ENCODE data around the gene MYL9. TPM values are rescaled to one million over a fixed set of nuclear protein-coding genes. Genes with fewer than 3 reads are reported as not detected.

The MYL9 gene
- total RNA-seq, 4 donors from 2014 or later: 18.5 to 1,447 (median 245) TPM

DNA sequence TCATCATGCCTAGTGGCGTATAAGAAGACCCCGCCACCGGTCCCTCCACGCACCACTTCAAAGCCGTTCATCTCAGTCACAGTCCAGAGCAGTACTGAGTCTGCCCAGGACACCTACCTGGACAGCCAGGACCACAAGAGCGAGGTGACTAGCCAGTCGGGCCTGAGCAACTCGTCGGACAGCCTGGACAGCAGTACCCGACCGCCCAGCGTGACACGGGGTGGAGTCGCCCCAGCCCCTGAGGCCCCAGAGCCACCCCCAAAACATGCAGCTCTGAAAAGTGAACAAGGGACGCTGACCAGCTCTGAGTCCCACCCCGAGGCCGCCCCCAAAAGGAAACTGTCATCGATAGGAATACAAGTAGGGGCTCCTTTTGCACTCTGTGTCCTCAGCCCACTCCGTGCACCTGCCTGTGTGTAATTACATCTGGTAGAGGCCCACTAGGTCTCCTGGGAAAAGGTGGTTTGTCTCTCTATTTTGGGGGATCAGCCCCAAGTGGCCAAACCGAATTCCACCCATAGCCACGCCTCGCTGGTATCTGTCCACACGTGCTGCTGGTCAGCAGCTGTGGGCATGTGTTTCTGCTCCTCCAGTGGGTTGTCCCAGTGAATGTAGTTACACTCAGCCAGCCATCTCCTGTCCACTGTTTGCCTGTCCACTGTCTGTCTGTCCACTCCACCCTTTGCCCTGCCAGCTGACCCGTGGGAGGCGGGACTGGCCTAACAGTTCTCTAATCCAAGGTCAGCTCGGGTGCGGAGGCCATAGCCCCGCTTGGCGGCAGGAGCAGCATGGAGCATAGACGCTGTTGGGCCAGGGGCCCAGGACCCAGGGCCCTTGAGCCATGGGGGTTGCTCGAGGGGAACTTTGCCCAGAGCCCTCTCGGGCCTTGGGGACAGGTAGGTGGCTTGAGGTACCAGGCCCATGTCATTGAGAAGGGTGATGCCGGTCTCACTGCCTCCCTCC lies 44.3 kb upstream of the MYL9 start:
- Histone ChIP-seq H3K27ac (no peak overlapping the region), H3K4me3 (no peak overlapping the region), H3K27me3 (no peaks in the 10 kb centered on the region), H3K9me3 (no peaks in the 10 kb centered on the region), H3K36me3 (no peaks in the 10 kb centered on the region), H3K4me1 (no peaks in the 10 kb centered on the region)
- TF ChIP-seq POLR2A (IDR thresholded peaks at IDR 0.05): no peak
- TF ChIP-seq, protein P1, sequence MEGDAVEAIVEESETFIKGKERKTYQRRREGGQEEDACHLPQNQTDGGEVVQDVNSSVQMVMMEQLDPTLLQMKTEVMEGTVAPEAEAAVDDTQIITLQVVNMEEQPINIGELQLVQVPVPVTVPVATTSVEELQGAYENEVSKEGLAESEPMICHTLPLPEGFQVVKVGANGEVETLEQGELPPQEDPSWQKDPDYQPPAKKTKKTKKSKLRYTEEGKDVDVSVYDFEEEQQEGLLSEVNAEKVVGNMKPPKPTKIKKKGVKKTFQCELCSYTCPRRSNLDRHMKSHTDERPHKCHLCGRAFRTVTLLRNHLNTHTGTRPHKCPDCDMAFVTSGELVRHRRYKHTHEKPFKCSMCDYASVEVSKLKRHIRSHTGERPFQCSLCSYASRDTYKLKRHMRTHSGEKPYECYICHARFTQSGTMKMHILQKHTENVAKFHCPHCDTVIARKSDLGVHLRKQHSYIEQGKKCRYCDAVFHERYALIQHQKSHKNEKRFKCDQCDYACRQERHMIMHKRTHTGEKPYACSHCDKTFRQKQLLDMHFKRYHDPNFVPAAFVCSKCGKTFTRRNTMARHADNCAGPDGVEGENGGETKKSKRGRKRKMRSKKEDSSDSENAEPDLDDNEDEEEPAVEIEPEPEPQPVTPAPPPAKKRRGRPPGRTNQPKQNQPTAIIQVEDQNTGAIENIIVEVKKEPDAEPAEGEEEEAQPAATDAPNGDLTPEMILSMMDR (IDR thresholded peaks at IDR 0.05): no peak
- intact Hi-C loops (cut with DNase I; ENCODE audit: low total_unique reads): no loop called here
- no peak for DNase-seq

DNA sequence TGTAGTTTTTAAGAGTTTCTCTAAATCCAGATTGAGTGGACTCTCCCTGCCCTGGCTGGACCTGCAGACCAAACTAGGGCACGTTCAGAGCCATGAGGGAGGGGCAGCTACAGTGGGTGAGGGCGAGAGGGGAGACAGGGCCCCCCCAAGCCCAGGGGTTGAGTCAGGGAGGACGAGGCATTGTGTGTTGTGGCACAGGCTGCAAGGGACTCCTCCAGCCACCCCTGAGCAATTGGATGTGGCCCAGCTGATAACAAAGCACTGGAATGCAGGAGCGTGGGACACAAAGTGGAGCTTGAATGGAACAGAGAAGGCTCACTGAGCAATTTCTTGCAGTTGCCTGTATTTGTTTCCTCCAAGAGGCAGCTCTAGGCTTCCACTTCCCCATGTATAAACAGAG lies 43.5 kb upstream of the MYL9 start:
- TF ChIP-seq, protein P1 (IDR thresholded peaks at IDR 0.05): no peak
- no peak for TF ChIP-seq POLR2A (IDR thresholded peaks at IDR 0.05)
- no peak overlapping the region for H3K27ac ChIP-seq
- H3K36me3 ChIP-seq: no peaks in the 10 kb centered on the region
- H3K27me3 ChIP-seq: no peaks in the 10 kb centered on the region
- DNase-seq: no peak
- no peak overlapping the region for H3K4me3 ChIP-seq
- intact Hi-C loops (cut with DNase I; ENCODE audit: low total_unique reads): no loop called here
- H3K4me1 ChIP-seq: no peaks in the 10 kb centered on the region
- no peaks in the 10 kb centered on the region for H3K9me3 ChIP-seq

DNA sequence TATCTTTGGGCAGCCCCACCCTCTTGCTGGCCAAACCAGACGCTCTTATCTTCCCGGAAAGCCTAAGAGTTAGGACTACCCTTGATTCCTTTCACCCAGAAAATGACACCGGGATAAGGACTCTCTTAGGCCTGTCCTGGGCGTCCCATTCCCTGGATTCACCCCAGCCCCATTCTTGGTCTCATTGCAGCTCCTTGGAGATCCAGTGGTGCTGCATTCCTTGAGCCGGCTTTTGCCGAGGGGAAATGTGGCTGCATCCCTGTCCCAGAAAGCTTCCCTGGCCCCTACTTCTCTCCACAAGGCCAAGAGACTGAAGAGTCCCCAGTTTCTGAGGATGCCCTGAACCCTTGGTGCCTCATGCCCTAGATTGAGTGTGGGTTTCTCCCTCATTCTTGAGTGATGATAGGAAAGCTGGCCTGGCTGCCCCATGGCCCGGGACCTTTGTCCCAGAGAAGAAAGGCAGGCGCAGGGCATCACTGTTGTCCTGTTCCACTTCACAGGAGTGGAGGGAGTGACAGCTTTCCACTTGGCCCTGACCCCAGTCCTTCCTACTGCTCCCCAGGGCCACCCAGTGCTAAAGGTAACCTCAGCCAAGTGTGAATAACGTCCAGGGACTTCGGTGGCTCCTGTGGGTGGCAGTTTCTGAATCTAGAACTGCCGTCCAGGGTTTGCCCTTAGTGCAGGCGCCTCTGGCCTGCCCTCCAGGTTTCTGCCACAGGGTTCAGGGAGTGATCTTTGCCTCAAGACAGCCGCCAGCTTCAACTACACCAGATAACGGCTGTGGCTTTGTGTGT lies 42.7 kb upstream of the MYL9 start:
- Histone ChIP-seq H3K27ac (no peak overlapping the region), H3K4me3 (no peak overlapping the region), H3K4me1 (no peaks in the 10 kb centered on the region), H3K9me3 (no peaks in the 10 kb centered on the region), H3K36me3 (no peaks in the 10 kb centered on the region), H3K27me3 (no peaks in the 10 kb centered on the region)
- TF ChIP-seq POLR2A (IDR thresholded peaks at IDR 0.05): no peak
- TF ChIP-seq, protein P1 (IDR thresholded peaks at IDR 0.05): no peak
- intact Hi-C loops (cut with DNase I; ENCODE audit: low total_unique reads): no loop called here
- DNase-seq: no peak

DNA sequence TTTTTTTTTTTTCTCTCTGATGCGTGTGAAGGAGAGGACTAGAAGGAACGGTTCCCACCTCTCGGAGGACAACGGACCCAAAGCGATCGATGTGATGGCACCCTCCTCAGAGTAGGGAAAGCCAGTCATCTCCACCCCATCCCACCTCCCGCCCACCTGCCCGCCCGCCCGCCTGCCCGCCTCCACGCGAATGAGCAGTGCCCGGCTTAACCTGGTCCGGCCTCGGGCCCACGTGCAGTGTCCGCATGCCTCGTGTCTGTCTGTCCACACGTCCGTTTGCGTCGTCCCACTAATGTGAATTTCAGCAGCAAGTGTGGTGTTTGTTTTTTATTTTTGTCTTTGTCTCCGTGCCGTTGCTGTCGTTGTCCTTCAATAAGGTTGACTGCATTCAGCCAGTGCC lies 42.1 kb upstream of the MYL9 start:
- Histone ChIP-seq H3K9me3 (no peaks in the 10 kb centered on the region), H3K36me3 (no peaks in the 10 kb centered on the region), H3K4me3 (no peak overlapping the region), H3K4me1 (no peaks in the 10 kb centered on the region), H3K27me3 (no peaks in the 10 kb centered on the region), H3K27ac (no peak overlapping the region)
- TF ChIP-seq, protein P1 (IDR thresholded peaks at IDR 0.05): no peak
- no peak for TF ChIP-seq POLR2A (IDR thresholded peaks at IDR 0.05)
- intact Hi-C loops (cut with DNase I; ENCODE audit: low total_unique reads): no loop called here
- DNase-seq: no peak

Data from uterus (tissue), 4 donors.